GM18907 (cell line): Measurements from ENCODE around the gene NR3C1.

Experiments
- ATAC-seq: cut with Tn5 transposase; IDR thresholded peaks from one replicate; pipeline ENCODE4 v1.9.1; 2021; ENCODE audit warnings: mild to moderate bottlenecking, moderate library complexity; ENCODE audit not compliant: unreplicated experiment

Gene NR3C1

DNA sequence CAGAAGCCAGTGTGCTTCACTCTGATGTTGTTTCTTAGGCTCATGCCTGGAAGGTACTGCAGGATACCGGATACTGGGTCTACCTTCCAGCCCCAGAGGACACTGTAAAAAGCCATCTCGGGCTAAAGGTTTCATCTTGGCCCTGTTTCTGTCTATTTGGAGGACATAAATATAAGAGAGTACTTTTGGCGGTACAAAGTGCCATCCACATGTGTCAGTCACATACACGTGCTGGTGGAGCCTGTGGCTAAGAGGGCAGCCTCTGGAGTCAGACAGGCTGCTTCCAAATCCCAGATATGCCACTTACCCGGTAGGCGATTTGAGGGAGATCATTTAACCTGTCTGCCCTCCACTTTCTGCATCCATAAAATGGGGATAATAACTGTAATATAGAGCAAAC lies 160.4 kb downstream of the NR3C1 start:
- no peak for ATAC-seq

DNA sequence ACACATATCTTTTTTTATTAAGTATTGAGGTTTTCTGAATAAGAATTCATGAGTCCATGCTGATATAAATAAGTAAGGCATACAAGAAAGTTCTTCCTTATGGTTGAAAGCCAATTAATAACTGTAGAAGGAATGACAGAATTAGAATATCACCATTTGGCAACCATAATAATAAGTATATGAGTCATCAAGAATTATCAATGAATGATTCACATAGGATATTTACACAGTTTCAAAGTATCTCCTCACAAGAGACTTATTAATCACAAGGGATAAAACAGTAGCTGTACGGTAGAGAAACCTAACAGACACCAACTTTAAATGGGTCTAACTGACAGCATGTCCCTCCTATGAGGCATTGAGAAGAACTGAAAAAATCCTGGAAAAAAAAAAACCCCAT lies 161.6 kb downstream of the NR3C1 start:
- no peak for ATAC-seq

DNA sequence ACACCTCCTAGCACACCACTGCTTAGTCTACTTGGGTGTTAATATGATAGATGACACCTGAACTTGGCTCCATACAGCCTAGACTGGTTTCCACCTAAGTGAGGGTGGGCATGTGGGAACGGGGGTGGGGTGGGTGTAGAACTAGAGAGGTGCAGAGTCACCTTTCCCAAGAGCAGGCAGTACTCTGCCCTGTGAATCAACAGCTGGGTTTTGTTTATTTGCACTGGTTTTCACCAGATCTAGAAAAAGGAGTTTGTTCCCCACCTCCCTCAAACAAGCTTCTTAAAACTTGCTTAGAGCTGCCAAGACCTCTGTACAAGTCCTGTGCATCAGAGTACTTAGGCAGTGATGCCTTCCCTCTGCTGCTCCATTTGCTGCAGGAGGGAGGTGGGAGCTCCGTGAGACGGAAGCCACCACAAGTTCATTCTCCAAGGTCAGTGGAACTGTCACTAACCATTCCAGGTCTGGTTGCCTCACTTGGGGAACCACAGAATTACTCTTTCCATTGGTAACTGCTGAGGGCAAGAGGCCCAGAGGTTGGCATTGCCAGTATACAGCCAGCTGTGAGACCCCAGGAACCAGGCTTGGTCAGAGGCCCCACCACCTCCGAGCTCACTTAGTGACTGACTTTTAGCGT lies 163.5 kb downstream of the NR3C1 start:
- no peak for ATAC-seq

DNA sequence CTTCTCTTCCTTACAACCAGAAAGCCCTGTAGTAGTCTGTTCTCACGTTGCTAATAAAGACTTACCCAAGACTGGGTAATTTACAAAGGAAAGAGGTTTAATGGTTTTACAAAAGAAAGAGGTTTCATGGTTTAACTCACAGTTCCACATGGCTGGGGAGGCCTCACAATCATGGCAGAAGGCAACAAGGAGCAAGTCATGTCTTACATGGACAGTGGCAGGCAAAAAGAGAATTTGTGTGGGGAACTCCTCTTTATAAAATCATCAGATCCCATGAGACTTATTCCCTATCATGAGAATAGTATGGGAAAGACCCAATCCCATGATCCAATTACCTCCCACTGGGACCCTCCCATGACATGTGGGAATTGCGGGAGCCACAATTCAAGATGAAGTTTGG lies 164.9 kb downstream of the NR3C1 start:
- ATAC-seq, result no peak

DNA sequence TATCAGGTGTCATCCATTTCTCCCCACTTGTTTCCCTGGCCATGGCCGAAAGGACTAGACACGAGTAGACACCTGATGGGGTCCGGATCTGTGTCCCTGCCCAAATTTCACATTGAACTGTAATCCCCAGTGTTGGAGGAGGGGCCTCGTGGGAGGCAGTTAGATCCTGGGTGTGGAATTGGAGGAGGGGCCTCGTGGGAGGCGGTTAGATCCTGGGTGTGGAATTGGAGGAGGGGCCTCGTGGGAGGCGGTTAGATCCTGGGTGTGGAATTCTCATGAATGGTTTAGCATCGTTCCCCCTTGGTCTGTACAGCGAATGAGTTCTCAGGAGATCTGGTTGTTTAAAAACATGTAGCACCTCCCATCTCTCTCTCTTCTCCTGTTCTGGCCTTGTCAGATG lies 165.8 kb downstream of the NR3C1 start:
- ATAC-seq, result no peak

DNA sequence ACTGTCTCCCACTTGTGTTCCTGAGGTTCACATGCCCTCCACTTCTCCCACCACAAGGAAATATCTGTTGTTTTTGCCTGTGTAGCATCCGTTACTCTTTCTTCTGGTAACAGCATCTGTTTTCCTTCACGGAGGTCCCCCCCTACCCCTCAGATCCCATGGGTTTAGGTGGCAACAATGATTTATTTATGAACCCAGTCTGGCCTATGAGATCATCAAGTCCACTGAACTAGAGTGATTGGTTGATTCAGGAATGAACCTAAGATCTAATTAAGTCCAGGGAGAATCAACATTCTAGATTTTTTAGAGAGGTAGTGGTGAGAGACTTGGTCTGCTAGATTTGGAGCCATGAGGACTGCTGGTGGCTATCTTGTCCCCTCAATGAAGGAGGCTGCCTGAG lies 166.8 kb downstream of the NR3C1 start:
- ATAC-seq, result no peak

DNA sequence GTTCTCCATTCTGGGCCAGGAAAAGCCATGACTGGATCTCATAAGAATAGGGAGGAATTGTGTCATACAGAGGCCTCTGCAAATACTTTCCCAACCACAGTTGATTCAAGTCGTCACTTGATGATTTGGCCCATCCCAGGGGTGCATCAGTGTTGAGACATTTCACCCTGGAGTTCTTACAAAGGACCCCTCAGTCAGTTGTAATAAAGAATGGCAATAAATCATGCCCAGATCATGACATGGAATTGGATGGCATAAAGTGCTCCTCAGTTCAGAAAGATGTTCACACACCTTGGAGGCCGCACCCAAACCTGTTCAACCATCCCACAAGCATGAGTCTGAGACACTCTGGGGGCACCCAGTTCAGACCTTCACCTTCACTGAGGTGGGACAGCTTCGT lies 168.1 kb downstream of the NR3C1 start:
- no peak for ATAC-seq

DNA sequence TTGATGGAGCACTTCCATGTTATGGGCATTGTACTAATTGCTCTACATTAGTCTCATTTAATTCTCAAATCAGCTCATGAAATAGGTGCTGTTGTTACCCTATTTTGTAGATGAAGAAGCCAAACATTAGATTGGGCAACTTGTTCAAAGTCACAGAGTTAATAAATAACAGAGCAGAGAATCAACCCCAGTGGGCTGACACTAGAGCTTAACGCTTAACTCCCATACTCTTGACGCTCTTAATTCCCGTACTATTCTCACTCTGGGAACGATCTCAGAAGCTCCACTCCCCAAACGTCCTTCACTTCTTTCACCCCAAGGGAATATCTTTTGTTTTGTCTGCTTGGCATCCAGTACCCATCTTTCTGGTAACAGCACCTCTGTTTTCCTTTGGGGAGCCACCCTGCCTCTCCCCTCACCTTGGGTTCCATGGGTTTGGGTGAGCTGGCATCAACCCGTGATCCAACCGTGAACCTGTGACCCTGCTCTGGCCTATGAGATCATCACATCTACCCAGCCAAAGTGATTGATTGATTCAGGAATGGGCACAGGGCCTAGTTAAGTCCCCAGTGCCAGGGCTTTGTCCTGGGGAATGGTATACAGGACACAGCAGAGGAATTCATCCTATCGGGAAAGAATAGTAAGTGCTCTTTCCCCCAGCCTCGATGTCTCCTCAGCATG lies 169.2 kb downstream of the NR3C1 start:
- no peak for ATAC-seq

DNA sequence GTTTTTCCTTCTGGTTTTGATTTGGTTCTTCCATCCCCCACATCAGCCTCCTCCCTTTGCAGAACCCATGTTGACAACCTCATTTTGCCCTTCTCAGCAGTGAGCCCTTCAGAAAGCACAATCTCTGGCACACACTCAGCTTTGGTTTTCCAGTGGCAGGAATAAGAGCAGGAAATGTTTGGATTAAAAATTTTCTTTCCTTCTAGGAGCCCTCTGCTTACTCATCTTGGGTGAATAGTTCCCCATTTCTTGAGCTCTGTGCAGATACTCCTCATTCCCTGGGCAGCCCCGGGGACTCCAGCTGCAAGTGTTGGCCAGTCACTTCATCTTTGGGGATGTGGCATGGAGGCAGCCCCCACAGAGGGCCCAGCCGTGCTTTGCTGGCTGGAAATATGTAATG lies 170.5 kb downstream of the NR3C1 start:
- no peak for ATAC-seq

DNA sequence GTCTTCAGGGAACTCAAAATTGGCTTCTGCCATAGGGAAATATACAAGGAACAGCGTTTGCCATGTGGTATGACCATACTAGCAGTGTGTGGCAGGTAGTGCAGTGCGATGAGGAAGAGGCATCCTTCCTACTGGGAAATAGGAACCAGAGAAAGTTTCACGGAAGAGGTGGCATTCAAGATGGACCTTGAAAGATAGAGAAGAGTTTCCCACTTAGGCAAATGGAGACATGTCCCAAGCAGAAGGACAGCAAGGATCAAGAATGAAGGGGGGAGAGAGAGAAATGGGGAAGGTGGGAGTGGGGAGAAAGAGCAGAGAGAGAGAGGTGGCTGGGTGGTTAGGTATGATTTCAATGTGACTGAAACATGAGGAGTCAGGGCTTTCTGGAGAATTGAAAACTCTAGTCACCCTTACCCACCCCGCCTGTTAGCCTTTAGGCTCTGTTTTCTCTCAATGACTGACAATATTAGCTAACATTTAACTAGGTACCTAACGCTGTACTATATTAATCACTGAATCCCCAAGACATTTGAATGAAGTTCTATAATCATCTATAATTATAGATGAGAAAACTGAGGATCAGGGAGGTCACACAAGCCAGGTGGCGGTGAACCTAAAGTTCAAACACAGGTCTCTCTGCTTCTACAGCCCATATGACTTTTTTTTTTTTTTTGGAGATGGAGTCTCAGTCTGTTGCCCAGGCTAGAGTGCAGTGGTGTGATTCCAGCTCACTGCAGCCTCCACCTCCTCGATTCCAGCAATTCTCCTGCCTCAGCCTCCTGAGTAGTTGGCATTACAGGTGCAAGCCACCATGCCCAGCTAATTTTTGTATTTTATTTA lies 171.3 kb downstream of the NR3C1 start:
- ATAC-seq, result peak; percentile 43

DNA sequence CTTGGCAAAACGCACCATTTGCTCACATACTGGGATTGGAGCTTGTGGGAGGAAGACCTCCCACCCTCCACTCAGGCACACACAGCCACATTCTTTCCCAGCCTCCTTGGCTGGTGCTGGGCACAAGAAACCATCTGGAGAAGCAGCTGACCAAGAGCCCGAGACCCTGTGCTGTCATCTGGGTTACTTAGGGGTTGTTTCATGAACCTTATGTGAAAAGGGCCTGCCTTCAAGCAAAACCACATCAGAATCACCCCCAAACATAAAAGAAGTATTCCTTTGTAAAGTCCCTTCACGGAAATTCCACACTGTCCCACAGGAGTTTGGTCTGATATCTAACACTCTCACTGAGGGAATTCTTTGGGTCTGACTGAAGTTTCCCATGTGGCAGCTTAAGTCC lies 172.1 kb downstream of the NR3C1 start:
- no peak for ATAC-seq

DNA sequence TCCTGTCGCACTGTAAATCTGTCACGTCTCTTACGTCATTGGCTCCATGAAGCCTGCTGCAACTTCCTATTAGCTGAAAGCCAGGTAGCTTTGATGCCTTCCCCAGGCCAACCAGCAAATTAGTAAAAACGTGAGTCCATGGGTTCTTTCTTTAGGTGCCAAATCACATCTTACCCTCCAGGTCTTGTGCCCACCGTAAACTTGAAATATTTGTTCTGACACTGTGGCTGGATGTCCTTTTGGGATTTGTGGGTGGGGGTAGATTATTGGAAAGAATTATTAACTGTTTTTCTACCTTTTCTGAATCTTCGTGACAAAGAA lies 172.8 kb downstream of the NR3C1 start:
- ATAC-seq, result no peak

DNA sequence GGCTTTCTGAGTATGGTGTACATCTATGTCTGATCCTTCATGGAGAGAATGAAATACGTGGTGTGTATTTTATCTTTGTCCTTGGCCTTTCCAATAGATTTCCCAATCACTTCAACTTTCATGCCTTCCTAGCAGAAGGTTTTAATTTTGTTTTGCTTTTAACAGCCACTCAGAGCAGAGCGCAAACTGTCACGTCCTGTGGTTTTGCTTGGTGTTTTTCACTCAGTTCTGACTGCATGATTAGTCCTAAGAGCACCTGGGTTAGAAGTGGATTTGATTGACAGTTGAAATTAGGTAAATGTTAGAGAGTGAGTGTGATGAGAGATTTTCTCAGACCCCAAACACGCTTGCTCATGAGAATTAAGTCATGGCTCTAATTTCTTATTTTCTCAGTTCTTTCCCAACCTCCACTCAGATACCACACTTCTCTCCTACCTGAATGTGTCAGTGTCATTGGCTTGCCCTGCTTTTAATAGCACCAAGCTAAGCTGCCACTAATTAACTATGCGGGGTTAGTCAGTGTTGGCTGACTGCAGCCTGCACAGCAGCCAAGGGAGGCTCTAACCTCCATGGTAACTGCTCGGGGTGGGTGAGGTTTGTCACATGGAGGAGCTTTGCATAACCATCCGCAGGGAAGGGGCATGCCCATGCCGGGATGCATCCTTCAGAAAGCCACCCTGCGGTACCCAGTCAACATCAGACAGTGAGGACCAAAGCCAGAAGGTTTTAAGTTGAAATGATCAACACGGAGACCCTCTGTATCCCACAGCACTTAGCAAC lies 173.4 kb downstream of the NR3C1 start:
- ATAC-seq, result peak; percentile 87

DNA sequence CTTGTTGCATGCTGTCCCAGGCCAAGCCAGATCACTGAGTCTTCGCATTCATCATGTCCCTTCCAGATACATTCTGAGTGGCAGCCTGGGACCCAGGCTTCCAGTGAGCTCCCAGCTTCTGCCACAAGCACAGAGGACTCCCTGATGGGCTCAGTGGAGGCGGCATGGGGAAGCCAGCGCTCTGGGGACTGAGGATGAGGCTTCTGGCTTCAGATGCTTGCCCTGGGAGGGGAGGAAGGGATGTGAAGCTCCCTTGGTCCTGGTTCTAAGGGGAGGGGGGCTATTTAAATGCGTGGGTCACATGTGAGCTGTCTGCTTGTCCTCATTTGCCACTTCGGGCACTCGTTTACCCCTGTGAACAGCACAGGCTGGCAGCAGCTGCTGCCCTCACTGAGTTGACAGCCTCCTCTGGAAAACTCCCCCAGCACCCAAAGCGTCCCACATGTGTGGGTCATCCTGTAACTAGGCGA lies 174.0 kb downstream of the NR3C1 start:
- ATAC-seq, result peak; percentile 47

DNA sequence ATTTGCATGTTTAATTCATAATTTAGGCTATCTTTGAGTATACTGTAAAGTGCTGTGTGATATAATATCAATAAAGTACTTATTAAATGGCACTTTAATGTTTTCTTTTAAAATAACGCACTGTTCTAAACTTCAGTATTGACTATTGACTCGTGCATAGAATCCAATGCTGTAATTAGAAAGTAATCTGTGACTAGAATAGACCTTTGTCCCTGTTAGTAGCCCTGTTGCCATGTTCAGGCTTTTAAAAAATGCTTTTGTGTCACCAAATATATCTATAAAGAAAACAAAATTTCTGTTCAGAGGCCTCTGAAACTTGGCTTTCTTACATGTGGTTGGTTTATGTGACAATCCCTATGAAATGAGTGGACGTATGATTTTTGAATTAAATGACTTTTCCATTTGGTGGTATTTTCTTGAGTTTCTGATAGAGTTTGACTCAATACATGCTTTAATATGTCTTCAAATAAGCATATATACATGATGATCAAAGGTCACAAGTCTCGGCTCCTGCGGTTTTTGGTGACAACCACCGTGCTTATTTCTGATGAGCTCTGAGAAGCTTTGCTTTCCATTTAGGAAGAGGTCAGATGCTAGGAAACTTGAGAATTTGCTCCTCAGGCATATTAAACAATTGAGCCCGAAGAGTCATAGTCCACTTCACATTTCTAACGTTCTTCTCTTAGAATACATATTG lies 174.7 kb downstream of the NR3C1 start:
- ATAC-seq, result no peak
